Measurements from ENCODE around the gene UBA1.

DNA sequence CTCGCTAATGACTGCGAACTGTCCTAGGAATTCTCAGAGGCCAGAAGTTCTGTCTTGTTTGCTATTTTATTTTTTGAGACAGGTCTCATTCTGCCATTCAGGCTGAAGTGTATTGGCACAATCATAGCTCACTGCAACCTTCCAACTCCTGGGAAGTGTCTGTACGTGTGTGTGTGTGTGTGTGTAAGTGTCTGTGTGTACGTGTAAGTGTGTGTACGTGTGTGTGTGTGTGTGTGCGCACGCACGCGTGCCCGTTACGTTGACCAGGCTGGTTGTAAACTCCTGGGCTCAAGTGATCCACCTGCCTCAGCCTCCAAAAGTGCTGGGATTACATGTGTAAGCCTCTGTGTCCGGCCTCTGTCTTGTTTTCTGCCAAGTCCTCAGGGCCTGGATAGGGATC lies 14.5 kb downstream of the UBA1 start:
- TF ChIP-seq, protein P1, sequence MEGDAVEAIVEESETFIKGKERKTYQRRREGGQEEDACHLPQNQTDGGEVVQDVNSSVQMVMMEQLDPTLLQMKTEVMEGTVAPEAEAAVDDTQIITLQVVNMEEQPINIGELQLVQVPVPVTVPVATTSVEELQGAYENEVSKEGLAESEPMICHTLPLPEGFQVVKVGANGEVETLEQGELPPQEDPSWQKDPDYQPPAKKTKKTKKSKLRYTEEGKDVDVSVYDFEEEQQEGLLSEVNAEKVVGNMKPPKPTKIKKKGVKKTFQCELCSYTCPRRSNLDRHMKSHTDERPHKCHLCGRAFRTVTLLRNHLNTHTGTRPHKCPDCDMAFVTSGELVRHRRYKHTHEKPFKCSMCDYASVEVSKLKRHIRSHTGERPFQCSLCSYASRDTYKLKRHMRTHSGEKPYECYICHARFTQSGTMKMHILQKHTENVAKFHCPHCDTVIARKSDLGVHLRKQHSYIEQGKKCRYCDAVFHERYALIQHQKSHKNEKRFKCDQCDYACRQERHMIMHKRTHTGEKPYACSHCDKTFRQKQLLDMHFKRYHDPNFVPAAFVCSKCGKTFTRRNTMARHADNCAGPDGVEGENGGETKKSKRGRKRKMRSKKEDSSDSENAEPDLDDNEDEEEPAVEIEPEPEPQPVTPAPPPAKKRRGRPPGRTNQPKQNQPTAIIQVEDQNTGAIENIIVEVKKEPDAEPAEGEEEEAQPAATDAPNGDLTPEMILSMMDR (conservative IDR thresholded peaks at IDR 0.05 in 1 of 2, IDR thresholded peaks at IDR 0.05 in 1 of 2; ENCODE audit: extremely low read depth in 1 of 2, insufficient read depth in 1 of 2, low read depth in 1 of 2, low read length in 2 of 2): no peak
- no peak for TF ChIP-seq EZH2 (IDR thresholded peaks at IDR 0.05; ENCODE audit: borderline replicate concordance, low read length)
